Adrenal gland (tissue), 5 donors: Measurements from ENCODE around the gene NR6A1.

ENCODE experiments used
- POLR2A ChIP-seq, 2 donors: fragments of 450-650 bp; IDR thresholded peaks; one replicate each; pipeline ENCODE4 v1.6.1; 2017; ENCODE audit warnings: antibody characterized with exemption in 2 of 2, mild to moderate bottlenecking in 2 of 2, moderate library complexity in 1 of 2
- TF ChIP-seq, protein P1 (sequence below), 6 experiments: fragments of 450-650 bp in 4 of 6; fragments of 200-600 bp in 2 of 6; sonication (generic) in 1 of 6; IDR thresholded peaks; 1 replicate in 5 of 6; 2 replicates in 1 of 6; pipeline versions ENCODE4 v1.5.1 to v1.8.0; 2016 to 2021; ENCODE audit warnings: antibody characterized with exemption in 6 of 6, mild to moderate bottlenecking in 2 of 6, moderate library complexity in 1 of 6
- donor health status: DM: no; HTN: no; CAD: no.

DNA sequence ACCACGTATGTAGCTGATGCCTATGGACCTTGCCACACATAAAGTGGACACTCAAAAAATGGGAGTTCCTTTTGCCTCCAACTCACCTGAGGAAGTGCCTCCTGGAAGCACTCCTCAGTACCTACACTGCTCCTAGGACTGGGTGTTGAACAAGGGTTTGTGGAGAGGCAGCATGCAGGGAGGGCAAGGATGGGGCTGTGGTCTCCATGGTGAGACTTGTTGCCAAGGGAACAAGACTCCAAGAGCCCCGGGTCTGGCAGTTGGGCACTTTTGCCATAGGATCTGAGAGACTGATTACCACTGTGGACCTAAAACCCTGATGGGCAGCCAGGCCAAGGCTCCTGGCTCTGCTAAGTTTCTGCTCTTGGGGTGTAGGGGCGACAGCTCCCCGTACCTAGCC is 257.0 kb downstream of the NR6A1 start:
- TF ChIP-seq, protein P1, sequence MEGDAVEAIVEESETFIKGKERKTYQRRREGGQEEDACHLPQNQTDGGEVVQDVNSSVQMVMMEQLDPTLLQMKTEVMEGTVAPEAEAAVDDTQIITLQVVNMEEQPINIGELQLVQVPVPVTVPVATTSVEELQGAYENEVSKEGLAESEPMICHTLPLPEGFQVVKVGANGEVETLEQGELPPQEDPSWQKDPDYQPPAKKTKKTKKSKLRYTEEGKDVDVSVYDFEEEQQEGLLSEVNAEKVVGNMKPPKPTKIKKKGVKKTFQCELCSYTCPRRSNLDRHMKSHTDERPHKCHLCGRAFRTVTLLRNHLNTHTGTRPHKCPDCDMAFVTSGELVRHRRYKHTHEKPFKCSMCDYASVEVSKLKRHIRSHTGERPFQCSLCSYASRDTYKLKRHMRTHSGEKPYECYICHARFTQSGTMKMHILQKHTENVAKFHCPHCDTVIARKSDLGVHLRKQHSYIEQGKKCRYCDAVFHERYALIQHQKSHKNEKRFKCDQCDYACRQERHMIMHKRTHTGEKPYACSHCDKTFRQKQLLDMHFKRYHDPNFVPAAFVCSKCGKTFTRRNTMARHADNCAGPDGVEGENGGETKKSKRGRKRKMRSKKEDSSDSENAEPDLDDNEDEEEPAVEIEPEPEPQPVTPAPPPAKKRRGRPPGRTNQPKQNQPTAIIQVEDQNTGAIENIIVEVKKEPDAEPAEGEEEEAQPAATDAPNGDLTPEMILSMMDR (IDR thresholded peaks at IDR 0.05), result no peak
- no peak for TF ChIP-seq POLR2A (IDR thresholded peaks at IDR 0.05)
